ENCODE data around the gene ATP23.

Gene ATP23

GRCh38 chr12:57896115-57896433, 45.3 kb upstream of the ATP23 start:
- peak overlapping the region; percentile 48; the same call in 1 of the 2 replicates for H3K4me3 ChIP-seq (ENCODE audit: low read depth, low read length)
- TF ChIP-seq CTCF (IDR thresholded peaks at IDR 0.05; ENCODE audit: insufficient read depth, low read depth, low read length, missing control alignments), result no peak
- DNase-seq (ENCODE audit: low read depth), result no peak

GRCh38 chr12:57896434-57897201, 44.7 kb upstream of the ATP23 start:
- peak; percentile 37 for DNase-seq (ENCODE audit: low read depth)
- H3K4me3 ChIP-seq (ENCODE audit: low read depth, low read length), result peak overlapping the region; percentile 48
- TF ChIP-seq CTCF (IDR thresholded peaks at IDR 0.05; ENCODE audit: insufficient read depth, low read depth, low read length, missing control alignments), result no peak

- H3K4me3 ChIP-seq (ENCODE audit: low read depth, low read length), result no peak overlapping the region; the same call in 1 of the 2 replicates
- TF ChIP-seq CTCF (IDR thresholded peaks at IDR 0.05; ENCODE audit: insufficient read depth, low read depth, low read length, missing control alignments), result no peak
- no peak for DNase-seq (ENCODE audit: low read depth)
Measured at GRCh38 chr12:57897286-57897974, 43.9 kb upstream of the ATP23 start.

- H3K4me3 ChIP-seq (ENCODE audit: low read depth, low read length), result peak overlapping the region; percentile 19
- no peak for TF ChIP-seq CTCF (IDR thresholded peaks at IDR 0.05; ENCODE audit: insufficient read depth, low read depth, low read length, missing control alignments)
- DNase-seq (ENCODE audit: low read depth), result peak; percentile 78
Measured at GRCh38 chr12:57898308-57898970, 42.9 kb upstream of the ATP23 start.

- peak; percentile 94 for DNase-seq (ENCODE audit: low read depth)
- peak overlapping the region; percentile 19 for H3K4me3 ChIP-seq (ENCODE audit: low read depth, low read length)
- no peak for TF ChIP-seq CTCF (IDR thresholded peaks at IDR 0.05; ENCODE audit: insufficient read depth, low read depth, low read length, missing control alignments)
Measured at GRCh38 chr12:57899010-57899662, 42.2 kb upstream of the ATP23 start.

GRCh38 chr12:57902478-57902969, 38.8 kb upstream of the ATP23 start:
- no peak for TF ChIP-seq CTCF (IDR thresholded peaks at IDR 0.05; ENCODE audit: insufficient read depth, low read depth, low read length, missing control alignments)
- no peak for DNase-seq (ENCODE audit: low read depth)
- H3K4me3 ChIP-seq (ENCODE audit: low read depth, low read length), result no peak overlapping the region
